RWPE2 (cell line): Measurements from ENCODE around the gene BLVRA.
"Not testable (repeated sequence)": the region's sequence is repeated elsewhere in the genome, so short reads cannot be mapped to it uniquely, and the experiment has no call there.

Experiments used
- ATAC-seq: fragments of 200-7000 bp; cut with Tn5 transposase; 3 replicates; pipeline ENCODE4 v1.9.1; 2021; ENCODE audit warnings: low read depth
- DNase-seq: peaks from one replicate; pipeline ENCODE4 v3.0.0-alpha.2; 2020; ENCODE audit warnings: low spot score
- H3K27ac ChIP-seq: fragments of 450-650 bp; 2 replicates; pipeline ENCODE4 v1.5.1; 2017; ENCODE audit warnings: mild to moderate bottlenecking; ENCODE audit not compliant: poor library complexity, severe bottlenecking
- H3K27me3 ChIP-seq: fragments of 250-450 bp; sonication (Bioruptor Pico); 2 replicates; pipeline ENCODE4 v1.5.1; 2021; ENCODE audit warnings: mild to moderate bottlenecking, moderate library complexity; ENCODE audit not compliant: insufficient read depth, poor library complexity, severe bottlenecking
- H3K36me3 ChIP-seq: fragments of 250-450 bp; sonication (Bioruptor Pico); 2 replicates; pipeline ENCODE4 v1.5.1; 2020; ENCODE audit warnings: low read depth, mild to moderate bottlenecking, moderate library complexity
- H3K4me1 ChIP-seq: fragments of 250-450 bp; sonication (Bioruptor Pico); 2 replicates; pipeline ENCODE4 v1.5.1; 2021; ENCODE audit warnings: mild to moderate bottlenecking, moderate library complexity; ENCODE audit not compliant: insufficient read depth, poor library complexity, severe bottlenecking
- H3K4me3 ChIP-seq: fragments of 250-450 bp; sonication (Bioruptor Pico); 2 replicates; pipeline ENCODE4 v1.5.1; 2021; ENCODE audit warnings: mild to moderate bottlenecking, moderate library complexity; ENCODE audit not compliant: severe bottlenecking
- H3K9me3 ChIP-seq: fragments of 250-450 bp; sonication (Bioruptor Pico); 2 replicates; pipeline ENCODE4 v1.5.1; 2021; ENCODE audit warnings: mild to moderate bottlenecking, moderate library complexity; ENCODE audit not compliant: severe bottlenecking
- TF ChIP-seq, protein P1 (sequence below): fragments of 450-650 bp; IDR thresholded peaks from one replicate; pipeline ENCODE4 v1.5.1; 2017; ENCODE audit warnings: mild to moderate bottlenecking, moderate library complexity; ENCODE audit not compliant: poor library complexity, severe bottlenecking

BLVRA gene

DNA sequence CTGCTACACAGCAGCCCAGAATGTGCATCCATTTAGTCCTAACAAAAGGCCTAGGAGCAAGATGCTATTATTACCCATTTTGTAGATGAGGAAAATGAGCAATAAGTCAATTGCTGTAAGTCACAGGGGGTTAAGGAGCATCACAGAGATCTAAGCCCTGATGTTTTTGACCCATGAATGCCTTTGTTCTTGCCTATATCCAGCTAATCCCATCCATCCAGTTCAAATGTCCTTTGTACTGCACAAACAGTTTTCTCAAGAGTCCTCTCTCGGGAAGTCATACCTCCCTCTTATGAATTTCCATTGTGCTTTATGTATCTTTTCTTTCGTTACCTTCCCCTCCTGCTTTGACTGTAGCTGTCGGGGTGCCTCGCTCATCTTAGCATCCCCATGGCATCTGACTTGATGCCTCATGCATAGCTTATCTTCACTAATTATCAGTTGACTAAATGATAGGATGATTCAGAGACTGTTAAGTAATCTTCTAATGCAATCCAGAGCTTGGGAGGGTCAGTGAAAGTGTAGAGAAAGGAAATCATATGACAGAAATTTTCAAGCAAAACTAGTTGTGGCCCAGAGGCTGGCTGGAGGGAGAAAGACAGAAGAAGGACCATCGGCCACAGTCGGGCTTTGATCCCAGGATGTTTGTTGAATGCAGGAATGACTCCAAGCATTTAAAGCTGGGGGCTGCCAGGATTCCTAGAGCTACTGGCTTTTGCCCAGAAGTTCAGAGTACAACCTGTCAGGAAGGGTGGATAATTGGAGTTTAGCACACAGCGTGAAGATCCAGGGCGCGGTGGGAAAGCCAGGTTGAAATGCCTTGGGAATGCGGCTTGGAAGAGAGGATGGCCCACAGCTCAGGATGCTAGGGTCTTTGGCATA lies 23.5 kb downstream of the BLVRA start:
- no peaks in the 10 kb centered on the region for H3K9me3 ChIP-seq
- no peak overlapping the region for H3K4me3 ChIP-seq
- no peak for DNase-seq
- peaks cover 20% of the 10 kb centered on the region for H3K4me1 ChIP-seq
- TF ChIP-seq, protein P1, sequence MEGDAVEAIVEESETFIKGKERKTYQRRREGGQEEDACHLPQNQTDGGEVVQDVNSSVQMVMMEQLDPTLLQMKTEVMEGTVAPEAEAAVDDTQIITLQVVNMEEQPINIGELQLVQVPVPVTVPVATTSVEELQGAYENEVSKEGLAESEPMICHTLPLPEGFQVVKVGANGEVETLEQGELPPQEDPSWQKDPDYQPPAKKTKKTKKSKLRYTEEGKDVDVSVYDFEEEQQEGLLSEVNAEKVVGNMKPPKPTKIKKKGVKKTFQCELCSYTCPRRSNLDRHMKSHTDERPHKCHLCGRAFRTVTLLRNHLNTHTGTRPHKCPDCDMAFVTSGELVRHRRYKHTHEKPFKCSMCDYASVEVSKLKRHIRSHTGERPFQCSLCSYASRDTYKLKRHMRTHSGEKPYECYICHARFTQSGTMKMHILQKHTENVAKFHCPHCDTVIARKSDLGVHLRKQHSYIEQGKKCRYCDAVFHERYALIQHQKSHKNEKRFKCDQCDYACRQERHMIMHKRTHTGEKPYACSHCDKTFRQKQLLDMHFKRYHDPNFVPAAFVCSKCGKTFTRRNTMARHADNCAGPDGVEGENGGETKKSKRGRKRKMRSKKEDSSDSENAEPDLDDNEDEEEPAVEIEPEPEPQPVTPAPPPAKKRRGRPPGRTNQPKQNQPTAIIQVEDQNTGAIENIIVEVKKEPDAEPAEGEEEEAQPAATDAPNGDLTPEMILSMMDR, result no peak
- peaks cover 7% of the 10 kb centered on the region; the same call in 1 of the 2 replicates for H3K36me3 ChIP-seq
- no peaks in the 10 kb centered on the region for H3K27me3 ChIP-seq
- no peak overlapping the region for H3K27ac ChIP-seq
- peak; percentile 69 for ATAC-seq

DNA sequence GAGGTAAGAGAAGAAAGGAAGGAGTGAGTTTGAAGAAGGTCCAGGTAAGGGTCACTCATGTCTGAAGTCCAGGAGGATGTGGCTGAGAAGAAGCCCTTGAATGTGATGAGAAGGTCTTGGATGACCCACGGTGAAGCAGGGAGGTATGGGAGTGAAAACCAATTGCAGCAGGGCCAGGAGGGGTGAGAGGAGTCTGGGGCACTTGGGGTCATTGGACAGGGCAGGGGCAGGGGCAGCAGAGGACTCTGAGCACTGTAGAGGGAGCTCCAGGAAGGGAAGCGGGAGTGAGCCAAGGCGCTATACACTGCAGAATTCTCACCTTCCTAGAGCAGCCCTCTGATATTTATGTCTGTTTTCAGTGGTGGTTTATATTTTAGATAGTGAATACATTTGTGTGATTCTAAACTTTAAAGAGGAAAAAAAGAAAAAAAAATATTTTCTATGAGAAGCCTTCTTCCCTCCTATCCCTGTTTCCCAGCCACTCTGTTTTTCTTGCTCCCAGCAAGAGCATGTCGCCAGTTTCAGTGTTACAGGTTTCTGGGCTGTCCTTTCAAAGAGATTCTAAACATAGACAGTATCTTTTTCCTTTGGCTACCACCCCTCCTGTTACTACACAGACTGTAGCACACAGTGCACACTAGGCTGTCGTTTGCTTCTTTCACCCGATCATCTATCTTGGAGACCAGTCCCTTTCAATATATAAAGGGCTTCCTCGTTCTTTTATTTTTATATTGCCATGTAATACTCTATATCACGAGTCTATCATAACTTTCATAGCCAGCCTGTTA lies 24.5 kb downstream of the BLVRA start:
- Histone ChIP-seq H3K4me3 (no peak overlapping the region), H3K4me1 (peaks cover 20% of the 10 kb centered on the region)

DNA sequence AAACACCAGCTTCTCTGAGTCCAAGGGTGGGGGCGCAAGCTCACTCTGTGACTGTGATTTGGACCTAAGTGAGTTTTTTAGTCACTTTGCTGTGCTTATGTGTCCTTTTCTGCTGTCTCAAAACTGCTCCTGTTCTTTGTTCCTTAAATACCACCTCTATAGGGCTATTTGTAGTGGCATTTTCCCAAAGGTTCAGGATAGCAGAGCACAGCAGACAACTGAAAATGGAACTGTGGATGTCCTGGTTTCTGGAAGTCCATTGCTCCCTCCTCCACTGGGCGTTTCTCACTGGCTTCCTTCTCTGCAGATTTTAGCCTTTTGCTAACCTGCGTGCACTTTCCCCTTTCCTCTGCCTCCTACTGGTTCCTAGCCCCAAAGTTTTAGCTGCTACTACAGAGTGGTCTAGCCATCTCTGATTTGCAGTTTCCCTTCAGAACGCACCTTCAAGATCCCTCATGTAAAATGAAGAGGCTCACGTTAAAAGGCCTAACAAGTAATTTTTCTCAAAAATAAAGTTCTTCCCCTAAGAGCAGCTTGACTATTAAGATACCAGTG lies 25.6 kb downstream of the BLVRA start:
- ATAC-seq (no peak), DNase-seq (no peak)
- no peaks in the 10 kb centered on the region for H3K27me3 ChIP-seq
- H3K9me3 ChIP-seq, result no peaks in the 10 kb centered on the region
- H3K36me3 ChIP-seq, result peaks cover 11% of the 10 kb centered on the region
- peaks cover 12% of the 10 kb centered on the region for H3K4me1 ChIP-seq
- TF ChIP-seq, protein P1, result no peak
- no peak overlapping the region for H3K27ac ChIP-seq
- H3K4me3 ChIP-seq, result no peak overlapping the region

More for the DNA sequence above, 24.5 kb downstream of the BLVRA start:
- H3K27me3 ChIP-seq, result no peaks in the 10 kb centered on the region
- peaks cover 7% of the 10 kb centered on the region; the same call in 1 of the 2 replicates for H3K36me3 ChIP-seq
- ATAC-seq (no peak), DNase-seq (no peak)
- no peaks in the 10 kb centered on the region for H3K9me3 ChIP-seq
- TF ChIP-seq, protein P1, result no peak
- no peak overlapping the region for H3K27ac ChIP-seq

DNA sequence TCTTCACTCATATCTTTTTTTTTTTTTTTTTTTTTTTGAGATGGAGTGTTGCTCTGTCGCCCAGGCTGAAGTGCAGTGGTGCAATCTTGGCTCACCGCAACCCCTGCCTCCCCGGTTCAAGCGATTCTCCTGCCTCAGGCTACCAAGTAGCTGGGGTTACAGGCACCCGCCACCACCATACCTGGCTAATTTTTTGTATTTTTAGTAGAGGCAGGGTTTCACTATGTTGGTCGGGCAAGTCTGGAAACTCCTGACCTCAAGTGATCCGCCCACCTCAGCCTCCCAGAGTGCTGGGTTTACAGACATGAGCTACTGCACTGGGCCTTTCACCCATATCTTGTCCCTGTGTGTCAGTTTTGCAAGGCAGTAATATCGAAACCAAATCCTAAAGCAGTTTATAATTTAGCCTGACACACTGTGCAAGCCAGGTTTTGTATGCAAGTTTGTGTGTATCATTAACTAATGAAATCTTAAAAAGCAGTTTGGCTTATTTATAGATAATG lies 26.2 kb downstream of the BLVRA start:
- not testable (repeated sequence) for H3K4me1 ChIP-seq, ATAC-seq, H3K27me3 ChIP-seq, H3K4me3 ChIP-seq, H3K9me3 ChIP-seq, H3K27ac ChIP-seq, DNase-seq
- peaks cover 11% of the 10 kb centered on the region for H3K36me3 ChIP-seq

DNA sequence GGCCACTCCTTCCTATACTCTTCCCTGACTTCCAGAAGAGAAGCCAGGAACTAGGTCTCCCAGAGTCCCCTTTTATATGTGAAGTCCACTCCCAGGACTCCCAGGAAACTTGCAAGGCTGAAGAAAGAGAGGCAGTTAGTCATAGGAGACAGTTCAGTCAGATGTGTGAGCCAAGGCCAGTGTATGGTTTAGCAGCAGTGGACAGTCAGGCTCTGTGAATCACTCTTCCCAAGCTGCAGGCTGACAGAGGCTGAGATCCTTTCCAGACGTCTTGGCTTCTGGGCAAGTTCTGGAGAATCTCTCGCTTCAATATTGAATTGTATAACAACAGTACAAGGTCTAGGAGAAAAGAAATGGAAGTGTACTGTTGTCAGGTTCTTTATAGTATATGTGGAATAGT lies 26.9 kb downstream of the BLVRA start:
- no peak overlapping the region for H3K27ac ChIP-seq
- no peak overlapping the region for H3K4me3 ChIP-seq
- H3K4me1 ChIP-seq, result peaks cover 8% of the 10 kb centered on the region
- H3K27me3 ChIP-seq, result no peaks in the 10 kb centered on the region
- DNase-seq (no peak), ATAC-seq (peak; percentile 96)
- no peaks in the 10 kb centered on the region for H3K9me3 ChIP-seq
- TF ChIP-seq, protein P1, result no peak
- H3K36me3 ChIP-seq, result peaks cover 8% of the 10 kb centered on the region
